Mucosa of gallbladder (tissue), 1 donor: ENCODE data around the gene CCN6. TPM values are rescaled to one million over a fixed set of nuclear protein-coding genes. Genes with fewer than 3 reads are reported as not detected.

Source experiments
- DNase-seq: peaks from one replicate; pipeline ENCODE4 v3.0.0-alpha.2; 2020; ENCODE audit warnings: low spot score
- total RNA-seq: library from RNA; stranded (reverse); gene quantifications from one replicate; pipeline ENCODE4 v1.2.1, GENCODE V29; 2021
- donor health status: DM: no; HTN: no; CAD: no.

CCN6 gene
- total RNA-seq, 1 donor from 2014 or later = not detected

- no peak for DNase-seq
Observed at GRCh38 chr6:112116221-112116620, 62.3 kb downstream of the CCN6 start.

- no peak for DNase-seq
Observed at GRCh38 chr6:112117554-112117953, 63.6 kb downstream of the CCN6 start.

- DNase-seq = no peak
Observed at GRCh38 chr6:112118034-112118433, 64.1 kb downstream of the CCN6 start.

Other genes starting within 250 kb of the CCN6 start
- gene FYN, start 180.7 kb upstream of the CCN6 start, total RNA-seq = 75.0 TPM
- 24.7 TPM for gene TUBE1, start 33.4 kb downstream of the CCN6 start, total RNA-seq
- gene FAM229B, start 33.5 kb downstream of the CCN6 start, total RNA-seq = 25.0 TPM
- 67.8 TPM for gene LAMA4, start 200.5 kb downstream of the CCN6 start, total RNA-seq